Measurements from ENCODE around the gene GRIN1.

DNA sequence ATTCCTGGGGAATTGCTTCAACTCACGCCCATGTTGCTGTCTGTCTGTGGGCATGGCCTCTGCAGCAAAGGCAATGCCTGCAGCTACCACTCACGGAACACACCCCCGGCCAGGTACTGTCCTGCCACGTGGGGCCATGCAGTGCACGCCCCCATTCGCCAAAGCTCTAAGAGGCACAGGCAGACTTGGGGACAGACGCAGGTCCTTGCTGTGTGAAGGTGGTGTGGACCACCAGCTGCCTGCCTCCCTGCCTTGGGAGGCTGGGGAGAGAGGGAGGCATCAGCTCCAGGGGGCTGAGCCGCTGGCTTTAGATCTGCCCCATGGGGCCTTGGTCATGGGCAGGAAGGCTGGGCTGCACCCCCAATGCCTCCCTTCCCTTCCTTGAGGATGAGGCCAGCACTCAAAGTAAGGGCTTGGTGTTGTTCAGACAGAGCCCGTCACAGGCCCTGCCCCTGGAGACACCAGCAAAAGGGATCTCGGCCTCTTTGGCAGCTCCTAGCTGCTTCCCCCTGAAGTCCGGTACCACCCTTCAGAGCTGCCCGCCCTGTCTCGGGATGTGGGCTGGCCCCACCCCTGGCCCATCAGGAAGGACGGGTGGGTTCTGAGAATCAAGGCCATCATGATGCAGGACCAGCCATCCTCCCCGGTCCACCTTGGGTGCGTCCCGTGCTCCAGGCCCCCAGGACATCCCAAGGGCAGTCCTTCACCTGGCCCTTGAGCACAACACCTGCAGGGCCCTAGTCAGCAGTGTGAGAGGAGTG lies 2.3 kb downstream of the GRIN1 start:
- TF ChIP-seq CTCF (IDR thresholded peaks at IDR 0.05) (no peak), POLR2A (IDR thresholded peaks at IDR 0.05; ENCODE audit: low read depth) (no peak), POLR2AphosphoS5 (IDR thresholded peaks at IDR 0.05) (no peak), EP300 (IDR thresholded peaks at IDR 0.05) (no peak)

All from esophagus muscularis mucosa (tissue), 4 donors.